Activated T-cell treated with anti-CD3 and anti-CD28 coated beads for 4 hours (primary cell): ENCODE measurements around the gene SLC26A2.

ENCODE experiments used
- DNase-seq: peaks from one replicate; pipeline ENCODE4 v3.0.0-alpha.2; 2020

The SLC26A2 gene

GRCh38 chr5:149960272-149961185 lies at the start of gene SLC26A2:
Gene SLC26A2, plus strand, starts transcription at chr5:149960758. Its CDS starts 16,895 bp downstream, at chr5:149977653.
- DNase-seq, result peak; percentile 88

- no peak for DNase-seq
These were observed 49.5 kb upstream of the SLC26A2 start for GRCh38 chr5:149911031-149911430.

- no peak for DNase-seq
These were observed 48.2 kb upstream of the SLC26A2 start for GRCh38 chr5:149912226-149912871.

GRCh38 chr5:149913436-149914419 lies 46.8 kb upstream of the SLC26A2 start:
- no peak for DNase-seq

- DNase-seq, result no peak
These were observed 44.9 kb upstream of the SLC26A2 start for GRCh38 chr5:149915392-149916260.

- DNase-seq, result no peak
These were observed 44.1 kb upstream of the SLC26A2 start for GRCh38 chr5:149916334-149917072.

- no peak for DNase-seq
These were observed 43.4 kb upstream of the SLC26A2 start for GRCh38 chr5:149917073-149917676.

GRCh38 chr5:149921597-149921996 lies 39.0 kb upstream of the SLC26A2 start:
- no peak for DNase-seq

GRCh38 chr5:149922950-149923349 lies 37.6 kb upstream of the SLC26A2 start:
- DNase-seq, result no peak

- no peak for DNase-seq
These were observed 36.1 kb upstream of the SLC26A2 start for GRCh38 chr5:149924486-149924885.

- DNase-seq, result no peak
These were observed 30.4 kb upstream of the SLC26A2 start for GRCh38 chr5:149930043-149930748.

GRCh38 chr5:149930749-149931574 lies 29.6 kb upstream of the SLC26A2 start:
- no peak for DNase-seq

- DNase-seq, result no peak
These were observed 28.5 kb upstream of the SLC26A2 start for GRCh38 chr5:149931992-149932436.

GRCh38 chr5:149932445-149933350 lies 27.9 kb upstream of the SLC26A2 start:
- DNase-seq, result no peak

- no peak for DNase-seq
These were observed 25.1 kb upstream of the SLC26A2 start for GRCh38 chr5:149935431-149935901.

- no peak for DNase-seq
These were observed 24.4 kb upstream of the SLC26A2 start for GRCh38 chr5:149936044-149936699.

- DNase-seq, result no peak
These were observed 23.9 kb upstream of the SLC26A2 start for GRCh38 chr5:149936700-149937091.
